GM18868 (cell line): ENCODE data around the gene ZMYND12.

Experiments used
- ATAC-seq: cut with Tn5 transposase; IDR thresholded peaks from one replicate; pipeline ENCODE4 v1.9.1; 2021; ENCODE audit warnings: mild to moderate bottlenecking, moderate library complexity; ENCODE audit not compliant: unreplicated experiment

Gene ZMYND12

GRCh38 chr1:42442662-42443061 lies 13.2 kb downstream of the ZMYND12 start:
- no peak for ATAC-seq

GRCh38 chr1:42439940-42440339 lies 15.9 kb downstream of the ZMYND12 start:
- no peak for ATAC-seq

GRCh38 chr1:42434340-42434739 lies 21.5 kb downstream of the ZMYND12 start:
- no peak for ATAC-seq

- ATAC-seq = no peak
Measured at GRCh38 chr1:42433369-42433768, 22.5 kb downstream of the ZMYND12 start.

GRCh38 chr1:42432714-42433113 lies 23.1 kb downstream of the ZMYND12 start:
- no peak for ATAC-seq

GRCh38 chr1:42431514-42431913 lies 24.3 kb downstream of the ZMYND12 start:
- ATAC-seq = no peak

GRCh38 chr1:42430286-42431135 lies 25.3 kb downstream of the ZMYND12 start:
- no peak for ATAC-seq

GRCh38 chr1:42429603-42430002 lies 26.2 kb downstream of the ZMYND12 start:
- no peak for ATAC-seq

GRCh38 chr1:42427240-42427639 lies 28.6 kb downstream of the ZMYND12 start:
- no peak for ATAC-seq

- ATAC-seq = no peak
Measured at GRCh38 chr1:42424201-42424600, 31.6 kb downstream of the ZMYND12 start.

GRCh38 chr1:42423681-42424080 lies 32.1 kb downstream of the ZMYND12 start:
- no peak for ATAC-seq

- ATAC-seq = no peak
Measured at GRCh38 chr1:42422737-42423136, 33.1 kb downstream of the ZMYND12 start.

- ATAC-seq = no peak
Measured at GRCh38 chr1:42420911-42421585, 34.8 kb downstream of the ZMYND12 start.

GRCh38 chr1:42420121-42420520 lies 35.7 kb downstream of the ZMYND12 start:
- no peak for ATAC-seq

GRCh38 chr1:42419126-42419821 lies 36.5 kb downstream of the ZMYND12 start:
- no peak for ATAC-seq

GRCh38 chr1:42418516-42418915 lies 37.3 kb downstream of the ZMYND12 start:
- no peak for ATAC-seq

- ATAC-seq = no peak
Measured at GRCh38 chr1:42417166-42417565, 38.7 kb downstream of the ZMYND12 start.

- no peak for ATAC-seq
Measured at GRCh38 chr1:42414551-42415496, 41.0 kb downstream of the ZMYND12 start.

- no peak for ATAC-seq
Measured at GRCh38 chr1:42403880-42404400, 51.9 kb downstream of the ZMYND12 start.
